Vagina (tissue), 2 donors: Measurements from ENCODE around the gene ARPC5L. TPM values are rescaled to one million over a fixed set of nuclear protein-coding genes. Genes with fewer than 3 reads are reported as not detected.
"Not testable (repeated sequence)": the region's sequence is repeated elsewhere in the genome, so short reads cannot be mapped to it uniquely, and the experiment has no call there.

Experiments
- DNase-seq, 2 donors: peaks; one replicate each; pipeline ENCODE4 v3.0.0-alpha.2; 2017; ENCODE audit errors: extremely low spot score in 2 of 2
- H3K27ac ChIP-seq: fragments of 200-600 bp; sonication (generic); one replicate; pipeline ENCODE4 v1.5.1; 2019
- H3K27me3 ChIP-seq: fragments of 200-600 bp; sonication (generic); one replicate; pipeline ENCODE4 v1.5.1; 2019
- H3K36me3 ChIP-seq, 2 donors: fragments of 200-600 bp; sonication (generic); one replicate each; pipeline ENCODE4 v1.5.1; 2017 to 2019
- H3K4me1 ChIP-seq: fragments of 200-600 bp; sonication (generic); one replicate; pipeline ENCODE4 v1.5.1; 2019
- H3K4me3 ChIP-seq, 2 donors: fragments of 200-600 bp; sonication (generic); 1 replicate in 1 of 2; 2 replicates in 1 of 2; pipeline ENCODE4 v1.5.1; 2016 to 2019
- H3K9me3 ChIP-seq: fragments of 200-600 bp; sonication (generic); one replicate; pipeline ENCODE4 v1.5.1; 2019
- POLR2A ChIP-seq, 2 donors: fragments of 450-650 bp; IDR thresholded peaks; one replicate each; pipeline ENCODE4 v1.6.1; 2017; ENCODE audit warnings: antibody characterized with exemption in 2 of 2, mild to moderate bottlenecking in 2 of 2, moderate library complexity in 2 of 2
- POLR2AphosphoS5 ChIP-seq, 2 donors: sonication (generic); formaldehyde crosslinking; IDR thresholded peaks; one replicate each; pipeline ENCODE4 v1.9.0; 2017; ENCODE audit warnings: antibody characterized with exemption in 2 of 2, mild to moderate bottlenecking in 2 of 2, low read depth in 1 of 2; ENCODE audit not compliant: insufficient read depth in 1 of 2
- intact Hi-C: fragments of 100-400 bp; cut with DNase I; formaldehyde crosslinking; loops from one replicate; pipeline ENCODE4 v1.15.1; 2023
- total RNA-seq: library from RNA; depleted of rRNA; stranded (reverse); fragments of >200 nt; gene quantifications from one replicate; pipeline ENCODE4 v1.2.3, GENCODE V29; 2016
- TF ChIP-seq, protein P1 (sequence below), 3 experiments: fragments of 450-650 bp in 2 of 3; fragments of 200-600 bp in 1 of 3; sonication (generic) in 1 of 3; IDR thresholded peaks; one replicate each; pipeline ENCODE4 v1.5.1; 2017 to 2019; ENCODE audit warnings: antibody characterized with exemption in 3 of 3, mild to moderate bottlenecking in 2 of 3, moderate library complexity in 2 of 3

The ARPC5L gene
- total RNA-seq, 1 donor from 2014 or later = 28.5 TPM

GRCh38 chr9:124841075-124841821, 20.7 kb upstream of the ARPC5L start:
- Histone ChIP-seq H3K27me3 (no peaks in the 10 kb centered on the region), H3K4me3 (no peak overlapping the region), H3K9me3 (no peaks in the 10 kb centered on the region), H3K4me1 (no peaks in the 10 kb centered on the region), H3K27ac (no peak overlapping the region), H3K36me3 (no peaks in the 10 kb centered on the region)
- intact Hi-C loops = no loop called here
- no peak for DNase-seq
- no peak for TF ChIP-seq POLR2A (IDR thresholded peaks at IDR 0.05)
- TF ChIP-seq, protein P1, sequence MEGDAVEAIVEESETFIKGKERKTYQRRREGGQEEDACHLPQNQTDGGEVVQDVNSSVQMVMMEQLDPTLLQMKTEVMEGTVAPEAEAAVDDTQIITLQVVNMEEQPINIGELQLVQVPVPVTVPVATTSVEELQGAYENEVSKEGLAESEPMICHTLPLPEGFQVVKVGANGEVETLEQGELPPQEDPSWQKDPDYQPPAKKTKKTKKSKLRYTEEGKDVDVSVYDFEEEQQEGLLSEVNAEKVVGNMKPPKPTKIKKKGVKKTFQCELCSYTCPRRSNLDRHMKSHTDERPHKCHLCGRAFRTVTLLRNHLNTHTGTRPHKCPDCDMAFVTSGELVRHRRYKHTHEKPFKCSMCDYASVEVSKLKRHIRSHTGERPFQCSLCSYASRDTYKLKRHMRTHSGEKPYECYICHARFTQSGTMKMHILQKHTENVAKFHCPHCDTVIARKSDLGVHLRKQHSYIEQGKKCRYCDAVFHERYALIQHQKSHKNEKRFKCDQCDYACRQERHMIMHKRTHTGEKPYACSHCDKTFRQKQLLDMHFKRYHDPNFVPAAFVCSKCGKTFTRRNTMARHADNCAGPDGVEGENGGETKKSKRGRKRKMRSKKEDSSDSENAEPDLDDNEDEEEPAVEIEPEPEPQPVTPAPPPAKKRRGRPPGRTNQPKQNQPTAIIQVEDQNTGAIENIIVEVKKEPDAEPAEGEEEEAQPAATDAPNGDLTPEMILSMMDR (IDR thresholded peaks at IDR 0.05) = no peak
- no peak for TF ChIP-seq POLR2AphosphoS5 (IDR thresholded peaks at IDR 0.05; ENCODE audit: insufficient read depth in 1 of 2, low read depth in 1 of 2)

DNA sequence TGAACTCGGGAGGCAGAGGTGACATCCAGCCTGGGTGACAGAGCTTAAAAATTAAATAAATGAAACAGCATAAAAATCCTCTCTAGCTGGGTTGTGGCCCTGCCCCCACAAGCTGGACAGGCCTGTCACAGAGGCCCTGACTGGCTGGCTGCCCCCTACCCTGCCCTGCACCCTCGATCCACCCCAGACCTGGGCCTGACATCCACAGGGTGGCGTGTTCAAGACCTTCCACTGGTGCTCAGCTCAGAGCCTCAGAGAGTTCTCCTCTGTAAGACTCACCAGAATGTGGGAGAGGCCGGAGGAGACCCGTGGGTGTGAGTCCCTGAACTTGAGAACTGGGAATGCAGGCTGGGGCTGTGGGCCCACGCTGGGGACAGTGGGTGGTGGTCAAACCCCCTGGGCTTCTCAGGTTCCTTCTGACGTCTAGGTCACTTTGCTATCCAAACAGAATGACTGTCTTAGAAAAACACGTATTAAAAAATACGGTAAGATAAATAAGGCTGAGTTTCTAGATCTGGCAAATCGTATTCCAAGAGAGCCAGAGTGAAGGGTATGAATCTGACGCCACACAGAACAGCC, 18.4 kb upstream of the ARPC5L start:
- Histone ChIP-seq H3K27ac (no peak overlapping the region), H3K27me3 (no peaks in the 10 kb centered on the region), H3K4me1 (no peaks in the 10 kb centered on the region), H3K9me3 (no peaks in the 10 kb centered on the region), H3K4me3 (no peak overlapping the region), H3K36me3 (no peaks in the 10 kb centered on the region)
- DNase-seq = no peak
- intact Hi-C loops = no loop called here
- no peak for TF ChIP-seq POLR2A (IDR thresholded peaks at IDR 0.05)
- no peak for TF ChIP-seq POLR2AphosphoS5 (IDR thresholded peaks at IDR 0.05; ENCODE audit: insufficient read depth in 1 of 2, low read depth in 1 of 2)
- TF ChIP-seq, protein P1 (IDR thresholded peaks at IDR 0.05) = no peak

- intact Hi-C loops = no loop called here
- H3K4me3 ChIP-seq = no peak overlapping the region
- H3K36me3 ChIP-seq = no peaks in the 10 kb centered on the region
- H3K4me1 ChIP-seq = no peaks in the 10 kb centered on the region
- no peaks in the 10 kb centered on the region for H3K9me3 ChIP-seq
- no peak for DNase-seq
- TF ChIP-seq POLR2AphosphoS5 (IDR thresholded peaks at IDR 0.05; ENCODE audit: insufficient read depth in 1 of 2, low read depth in 1 of 2) (no peak), POLR2A (IDR thresholded peaks at IDR 0.05) (no peak)
- TF ChIP-seq, protein P1 (IDR thresholded peaks at IDR 0.05) = no peak
- no peak overlapping the region for H3K27ac ChIP-seq
- H3K27me3 ChIP-seq = no peaks in the 10 kb centered on the region
Measured at GRCh38 chr9:124844291-124844690, 17.6 kb upstream of the ARPC5L start.

DNA sequence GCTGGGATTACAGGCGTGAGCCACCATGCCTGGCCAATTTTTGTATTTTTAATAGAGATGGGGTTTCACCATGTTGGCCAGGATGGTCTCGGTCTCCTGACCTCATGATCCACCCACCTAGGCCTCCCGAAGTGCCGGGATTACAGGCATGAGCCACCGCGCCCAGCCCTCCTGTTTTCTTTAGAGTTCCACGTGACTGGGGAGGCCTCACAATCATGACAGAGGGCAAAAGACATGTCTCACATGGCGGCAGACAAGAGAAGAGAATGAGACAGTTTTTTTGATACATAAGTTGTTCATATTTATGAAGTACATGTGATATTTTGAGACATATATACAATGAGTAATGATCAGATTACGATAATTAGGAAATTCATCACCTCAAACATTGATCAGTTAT, 15.5 kb upstream of the ARPC5L start:
- H3K4me3 ChIP-seq = not testable (repeated sequence)

GRCh38 chr9:124846969-124847368, 15.0 kb upstream of the ARPC5L start:
- no peaks in the 10 kb centered on the region for H3K9me3 ChIP-seq
- intact Hi-C loops = no loop called here
- peaks cover 3% of the 10 kb centered on the region for H3K4me1 ChIP-seq
- DNase-seq = no peak
- no peak overlapping the region for H3K4me3 ChIP-seq
- no peaks in the 10 kb centered on the region for H3K27me3 ChIP-seq
- H3K36me3 ChIP-seq = no peaks in the 10 kb centered on the region
- no peak overlapping the region for H3K27ac ChIP-seq
- TF ChIP-seq, protein P1 (IDR thresholded peaks at IDR 0.05) = no peak
- TF ChIP-seq POLR2AphosphoS5 (IDR thresholded peaks at IDR 0.05; ENCODE audit: insufficient read depth in 1 of 2, low read depth in 1 of 2) = no peak

More for the DNA sequence above, 15.5 kb upstream of the ARPC5L start:
- H3K4me1 ChIP-seq, intact Hi-C loops, H3K27me3 ChIP-seq, H3K36me3 ChIP-seq, H3K9me3 ChIP-seq, H3K27ac ChIP-seq, DNase-seq: not testable (repeated sequence)
